ENCODE measurements around the gene JAKMIP3.

GRCh38 chr10:132019366-132019765, 46.4 kb upstream of the JAKMIP3 start:
- TF ChIP-seq RBAK (tag by site-specific recombination; IDR thresholded peaks at IDR 0.05) (no peak), SETDB1 (IDR thresholded peaks at IDR 0.05; ENCODE audit: insufficient read length, low read length) (no peak), CTCF (tag by site-specific recombination; IDR thresholded peaks at IDR 0.05) (no peak), ZBTB17 (tag by site-specific recombination; IDR thresholded peaks at IDR 0.05) (no peak), ZBTB7A (tag by site-specific recombination; IDR thresholded peaks at IDR 0.05; ENCODE audit: low read depth) (no peak)

Data from HEK293 (cell line).